ENCODE measurements around the gene SHISA9.

GRCh38 chr16:12975766-12976165 is 74.4 kb downstream of the SHISA9 start:
- no peak for TF ChIP-seq CTCF (IDR thresholded peaks at IDR 0.05; ENCODE audit: poor library complexity)
- no peak for TF ChIP-seq EZH2phosphoT487 (IDR thresholded peaks at IDR 0.05; ENCODE audit: low read depth, severe bottlenecking, unreplicated experiment)
- TF ChIP-seq EZH2 (IDR thresholded peaks at IDR 0.05; ENCODE audit: borderline replicate concordance): no peak

Data from hepatocyte (in vitro differentiated cells).